GM23338 (cell line): ENCODE data around the gene PRSS37. TPM values are rescaled to one million over a fixed set of nuclear protein-coding genes. Genes with fewer than 3 reads are reported as not detected.

Experiments used
- ATAC-seq: fragments of 200-7000 bp; cut with Tn5 transposase; 3 replicates; pipeline ENCODE4 v1.9.1; 2020
- DNase-seq: peaks from one replicate; pipeline ENCODE4 v3.0.0-alpha.2; 2015; ENCODE audit warnings: low spot score
- H2AFZ ChIP-seq: fragments of 200-600 bp; sonication (generic); 2 replicates; pipeline ENCODE4 v1.8.0; 2016; ENCODE audit warnings: antibody characterized with exemption, mild to moderate bottlenecking, moderate library complexity
- H3F3A ChIP-seq: fragments of 200-600 bp; sonication (generic); replicated peaks from 2 replicates; pipeline ENCODE4 v1.8.0; 2017; ENCODE audit warnings: antibody characterized with exemption, mixed run types, low read depth
- H3K27ac ChIP-seq: fragments of 200-600 bp; sonication (generic); 2 replicates; pipeline ENCODE4 v1.6.1; 2016; ENCODE audit warnings: low read depth
- H3K27me3 ChIP-seq: fragments of 200-600 bp; sonication (generic); 2 replicates; pipeline ENCODE4 v1.8.0; 2016; ENCODE audit warnings: mild to moderate bottlenecking, mixed run types, moderate library complexity; ENCODE audit not compliant: insufficient read depth
- H3K36me3 ChIP-seq: fragments of 200-600 bp; sonication (generic); 2 replicates; pipeline ENCODE4 v1.8.0; 2016; ENCODE audit warnings: mild to moderate bottlenecking; ENCODE audit not compliant: insufficient read depth
- H3K4me1 ChIP-seq: fragments of 200-600 bp; sonication (generic); 2 replicates; pipeline ENCODE4 v1.8.0; 2016; ENCODE audit warnings: mild to moderate bottlenecking, moderate library complexity; ENCODE audit not compliant: insufficient read depth
- H3K4me2 ChIP-seq: fragments of 200-600 bp; sonication (generic); 2 replicates; pipeline ENCODE4 v1.7.1; 2017; ENCODE audit warnings: mixed run types
- H3K4me3 ChIP-seq: fragments of 200-600 bp; sonication (generic); 2 replicates; pipeline ENCODE4 v1.6.1; 2016; ENCODE audit warnings: mixed run types
- H3K79me2 ChIP-seq: fragments of 200-600 bp; sonication (generic); replicated peaks from 2 replicates; pipeline ENCODE4 v1.8.0; 2017; ENCODE audit warnings: mild to moderate bottlenecking; ENCODE audit not compliant: insufficient read depth
- H3K9me2 ChIP-seq: fragments of 200-600 bp; sonication (generic); 2 replicates; pipeline ENCODE4 v1.8.0; 2017; ENCODE audit not compliant: insufficient read depth
- H4K20me1 ChIP-seq: fragments of 200-600 bp; sonication (generic); replicated peaks from 2 replicates; pipeline ENCODE4 v1.8.0; 2017; ENCODE audit warnings: mild to moderate bottlenecking; ENCODE audit not compliant: insufficient read depth
- H3K27ac Mint-ChIP-seq: 2 replicates; pipeline ENCODE4 v1.8.0; 2020; ENCODE audit warnings: inconsistent platforms, mild to moderate bottlenecking, moderate library complexity, mixed read lengths
- H3K27me3 Mint-ChIP-seq: 3 replicates; pipeline ENCODE4 v1.8.0; 2022; ENCODE audit warnings: low read depth, mild to moderate bottlenecking, moderate library complexity, mixed read lengths, inconsistent platforms; ENCODE audit not compliant: insufficient read depth, poor library complexity
- H3K36me3 Mint-ChIP-seq: 3 replicates; pipeline ENCODE4 v1.8.0; 2021; ENCODE audit warnings: low read depth, mild to moderate bottlenecking, inconsistent platforms, moderate library complexity, mixed read lengths
- H3K4me1 Mint-ChIP-seq: 3 replicates; pipeline ENCODE4 v1.8.0; 2020; ENCODE audit warnings: mild to moderate bottlenecking, inconsistent platforms, mixed read lengths
- H3K4me3 Mint-ChIP-seq: 3 replicates; pipeline ENCODE4 v1.8.0; 2021; ENCODE audit warnings: moderate library complexity, mild to moderate bottlenecking, inconsistent platforms, mixed read lengths
- H3K9me3 Mint-ChIP-seq: 3 replicates; pipeline ENCODE4 v1.8.0; 2020; ENCODE audit warnings: moderate library complexity, mild to moderate bottlenecking, inconsistent platforms, mixed read lengths
- CREB1 ChIP-seq: fragments of 250-450 bp; sonication (Bioruptor Pico); IDR thresholded peaks from 2 replicates; pipeline ENCODE4 v1.5.0; 2020; ENCODE audit warnings: low read depth, mild to moderate bottlenecking, moderate library complexity
- CTCF ChIP-seq, 2 experiments: fragments of 200-600 bp in 1 of 2; sonication (generic) in 1 of 2; conservative IDR thresholded peaks; 2 replicates each; pipeline versions ENCODE4 v1.5.1 to v1.6.1; 2016 to 2017; ENCODE audit warnings: antibody characterized with exemption in 2 of 2, low read depth in 2 of 2, mild to moderate bottlenecking in 2 of 2, moderate library complexity in 1 of 2
- ETS1 ChIP-seq: IDR thresholded peaks from 2 replicates; pipeline ENCODE4 v1.6.1; 2016; ENCODE audit warnings: antibody characterized with exemption
- EZH2 ChIP-seq: fragments of 200-600 bp; sonication (generic); IDR thresholded peaks from one replicate; pipeline ENCODE4 v1.8.0; 2017; ENCODE audit warnings: antibody characterized with exemption, mild to moderate bottlenecking, low read depth; ENCODE audit not compliant: unreplicated experiment
- EZH2phosphoT487 ChIP-seq: fragments of 200-600 bp; sonication (generic); IDR thresholded peaks from one replicate; pipeline ENCODE4 v1.8.1; 2018; ENCODE audit warnings: antibody characterized with exemption; ENCODE audit not compliant: unreplicated experiment
- JUNB ChIP-seq: IDR thresholded peaks from one replicate; pipeline ENCODE4 v1.6.1; 2016; ENCODE audit warnings: antibody characterized with exemption; ENCODE audit not compliant: unreplicated experiment
- NANOG ChIP-seq: IDR thresholded peaks from 2 replicates; pipeline ENCODE4 v1.6.1; 2016; ENCODE audit warnings: antibody characterized with exemption, borderline replicate concordance
- POLR2AphosphoS5 ChIP-seq: IDR thresholded peaks from 2 replicates; pipeline ENCODE4 v1.6.1; 2016; ENCODE audit warnings: antibody characterized with exemption, low read depth
- REST ChIP-seq: IDR thresholded peaks from one replicate; pipeline ENCODE4 v1.6.1; 2018; ENCODE audit warnings: antibody characterized with exemption; ENCODE audit not compliant: unreplicated experiment
- STAT1 ChIP-seq: IDR thresholded peaks from one replicate; pipeline ENCODE4 v1.6.1; 2016; ENCODE audit warnings: antibody characterized with exemption; ENCODE audit not compliant: unreplicated experiment
- ZNF114 ChIP-seq: fragments of 250-450 bp; sonication (Bioruptor Pico); IDR thresholded peaks from 2 replicates; pipeline ENCODE4 v1.5.0; 2020; ENCODE audit warnings: mild to moderate bottlenecking, moderate library complexity
- ZNF331 ChIP-seq: fragments of 250-450 bp; sonication (Bioruptor Pico); IDR thresholded peaks from 2 replicates; pipeline ENCODE4 v1.5.0; 2020; ENCODE audit warnings: low read depth, mild to moderate bottlenecking, moderate library complexity
- ZNF462 ChIP-seq: fragments of 250-450 bp; sonication (Bioruptor Pico); IDR thresholded peaks from 2 replicates; pipeline ENCODE4 v1.5.0; 2020; ENCODE audit warnings: mild to moderate bottlenecking, moderate library complexity
- polyA plus RNA-seq: library from polyadenylated mRNA; unstranded; fragments of >200 nt; fragmentation: Nextera tagmentation; extraction: Ambion mirVana; gene quantifications from 2 replicates; pipeline ENCODE4 v1.2.1, GENCODE V29; 2016
- total RNA-seq: library from RNA; depleted of rRNA; stranded (reverse); fragments of >200 nt; shearing (Covaris generic); gene quantifications from 2 replicates; pipeline ENCODE4 v1.2.3, GENCODE V29; 2014

PRSS37 gene
- total and polyA plus RNA-seq, 2 experiments from 2014 or later, result 0.58 TPM; not detected in 1

GRCh38 chr7:141864765-141865447 lies 23.6 kb upstream of the PRSS37 start:
- no peaks in the 10 kb centered on the region for H3K9me3 Mint-ChIP-seq
- H3K79me2 ChIP-seq, result no peaks in the 10 kb centered on the region
- no peaks in the 10 kb centered on the region for H3K4me1 ChIP-seq
- H3F3A ChIP-seq, result no peaks in the 10 kb centered on the region
- no peaks in the 10 kb centered on the region for H4K20me1 ChIP-seq
- H3K4me2 ChIP-seq, result no peak overlapping the region
- no peaks in the 10 kb centered on the region for H3K27me3 ChIP-seq
- H3K4me3 ChIP-seq, result no peak overlapping the region
- TF ChIP-seq CREB1 (CRISPR knock-in tag) (no peak), ZNF114 (CRISPR knock-in tag) (no peak), EZH2 (no peak), REST (no peak), ZNF462 (CRISPR knock-in tag) (no peak), ZNF331 (CRISPR knock-in tag) (no peak), STAT1 (no peak), POLR2AphosphoS5 (no peak), CTCF (conservative IDR thresholded peaks at IDR 0.05; ENCODE audit: low read depth in 2 of 2) (no peak), NANOG (no peak), ETS1 (no peak), JUNB (no peak), EZH2phosphoT487 (no peak)
- H3K36me3 ChIP-seq, result no peaks in the 10 kb centered on the region
- no peaks in the 10 kb centered on the region for H3K27me3 Mint-ChIP-seq
- no peak overlapping the region for H3K27ac Mint-ChIP-seq
- DNase-seq (no peak), ATAC-seq (no peak)
- no peak overlapping the region for H2AFZ ChIP-seq
- no peaks in the 10 kb centered on the region for H3K9me2 ChIP-seq
- no peak overlapping the region for H3K27ac ChIP-seq
- no peak overlapping the region for H3K4me3 Mint-ChIP-seq
- no peaks in the 10 kb centered on the region for H3K4me1 Mint-ChIP-seq
- H3K36me3 Mint-ChIP-seq, result no peaks in the 10 kb centered on the region
